Activated T-cell treated with anti-CD3 and anti-CD28 coated beads, Interleukin-2, amount 50 U/mL, for 72 hours (primary cell): ENCODE measurements around the gene ZNF664. TPM values are rescaled to one million over a fixed set of nuclear protein-coding genes. Genes with fewer than 3 reads are reported as not detected.

ENCODE experiments used
- ATAC-seq, 2 donors: fragments of 150-1000 bp; cut with Tn5 transposase; replicated peaks in 1 of 2; 2 replicates each; pipeline ENCODE4 v1.10.0; 2021; ENCODE audit warnings: moderate library complexity in 2 of 2, mild to moderate bottlenecking in 1 of 2
- DNase-seq, 2 donors: peaks; one replicate each; pipeline ENCODE4 v3.0.0; 2021 to 2022; ENCODE audit warnings: mixed read lengths in 1 of 2
- H3K27ac Mint-ChIP-seq: one replicate; pipeline ENCODE4 v1.8.0; 2022; ENCODE audit warnings: mild to moderate bottlenecking, moderate library complexity, mixed read lengths
- H3K27me3 Mint-ChIP-seq: one replicate; pipeline ENCODE4 v1.8.0; 2022; ENCODE audit warnings: low read depth, mixed read lengths
- H3K36me3 Mint-ChIP-seq, 2 donors: one replicate each; pipeline ENCODE4 v1.8.0; 2022; ENCODE audit warnings: mixed read lengths in 2 of 2, mild to moderate bottlenecking in 1 of 2; ENCODE audit not compliant: insufficient read depth in 2 of 2
- H3K4me1 Mint-ChIP-seq: one replicate; pipeline ENCODE4 v1.8.0; 2022; ENCODE audit warnings: low read depth, mixed read lengths
- H3K4me3 Mint-ChIP-seq, 2 donors: one replicate each; pipeline ENCODE4 v1.8.0; 2022; ENCODE audit warnings: mild to moderate bottlenecking in 2 of 2, mixed read lengths in 2 of 2, moderate library complexity in 2 of 2
- H3K9me3 Mint-ChIP-seq, 2 donors: one replicate each; pipeline ENCODE4 v1.8.0; 2022; ENCODE audit warnings: mixed read lengths in 2 of 2
- total RNA-seq, 2 donors: library from RNA; stranded (reverse); gene quantifications; one replicate each; pipeline ENCODE4 v1.2.3, GENCODE V29; 2022

Gene ZNF664
- total RNA-seq, 2 donors from 2014 or later, result 63.0 to 63.6 TPM

- H3K4me3 Mint-ChIP-seq, result no peak overlapping the region
- ATAC-seq (no peak), DNase-seq (no peak)
- H3K27me3 Mint-ChIP-seq, result no peaks in the 10 kb centered on the region
- peaks cover 12 to 17% of the 10 kb centered on the region in 2 donors for H3K36me3 Mint-ChIP-seq
- H3K4me1 Mint-ChIP-seq, result peaks cover 6% of the 10 kb centered on the region
- H3K27ac Mint-ChIP-seq, result no peak overlapping the region
- peaks cover 7% of the 10 kb centered on the region in 2 donors for H3K9me3 Mint-ChIP-seq
Observed at GRCh38 chr12:124045671-124046455, 72.8 kb downstream of the ZNF664 start.

GRCh38 chr12:124046456-124046740, 73.4 kb downstream of the ZNF664 start:
- DNase-seq, result no peak
- H3K4me1 Mint-ChIP-seq, result peaks cover 6% of the 10 kb centered on the region
- ATAC-seq, result no peak
- H3K36me3 Mint-ChIP-seq, result peaks cover 12 to 17% of the 10 kb centered on the region in 2 donors
- peaks cover 7% of the 10 kb centered on the region in 2 donors for H3K9me3 Mint-ChIP-seq
- H3K27ac Mint-ChIP-seq, result no peak overlapping the region
- H3K4me3 Mint-ChIP-seq, result no peak overlapping the region
- H3K27me3 Mint-ChIP-seq, result no peaks in the 10 kb centered on the region

DNA sequence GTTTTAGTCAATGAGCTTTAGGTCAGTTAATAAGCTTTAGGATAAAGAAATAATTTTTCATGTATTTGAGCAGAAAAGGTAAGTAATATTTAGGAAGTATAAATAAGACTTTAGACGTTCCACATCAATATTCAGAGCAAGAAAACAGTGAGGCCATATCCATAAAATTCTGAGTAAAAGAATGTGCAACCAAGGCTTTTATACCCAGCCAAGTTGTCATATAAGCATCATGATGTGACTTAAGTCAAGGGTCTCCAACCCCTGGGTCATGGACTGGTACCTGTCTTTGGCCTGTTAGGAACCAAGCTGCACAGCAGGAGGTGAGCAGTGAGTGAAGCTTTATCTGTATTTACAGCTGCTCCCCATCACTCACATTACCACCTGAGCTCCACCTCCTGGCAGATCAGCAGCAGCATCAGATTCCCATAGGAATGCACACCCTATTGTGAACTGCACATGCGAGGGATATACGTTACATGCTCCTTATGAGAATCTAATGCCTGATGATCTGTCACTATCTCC, 74.1 kb downstream of the ZNF664 start:
- H3K4me3 Mint-ChIP-seq, result no peak overlapping the region
- H3K27ac Mint-ChIP-seq, result no peak overlapping the region
- H3K4me1 Mint-ChIP-seq, result peaks cover 6% of the 10 kb centered on the region
- H3K9me3 Mint-ChIP-seq, result peaks cover 7% of the 10 kb centered on the region in 2 donors
- no peaks in the 10 kb centered on the region for H3K27me3 Mint-ChIP-seq
- DNase-seq (no peak), ATAC-seq (no peak)
- peaks cover 12 to 17% of the 10 kb centered on the region in 2 donors for H3K36me3 Mint-ChIP-seq

DNA sequence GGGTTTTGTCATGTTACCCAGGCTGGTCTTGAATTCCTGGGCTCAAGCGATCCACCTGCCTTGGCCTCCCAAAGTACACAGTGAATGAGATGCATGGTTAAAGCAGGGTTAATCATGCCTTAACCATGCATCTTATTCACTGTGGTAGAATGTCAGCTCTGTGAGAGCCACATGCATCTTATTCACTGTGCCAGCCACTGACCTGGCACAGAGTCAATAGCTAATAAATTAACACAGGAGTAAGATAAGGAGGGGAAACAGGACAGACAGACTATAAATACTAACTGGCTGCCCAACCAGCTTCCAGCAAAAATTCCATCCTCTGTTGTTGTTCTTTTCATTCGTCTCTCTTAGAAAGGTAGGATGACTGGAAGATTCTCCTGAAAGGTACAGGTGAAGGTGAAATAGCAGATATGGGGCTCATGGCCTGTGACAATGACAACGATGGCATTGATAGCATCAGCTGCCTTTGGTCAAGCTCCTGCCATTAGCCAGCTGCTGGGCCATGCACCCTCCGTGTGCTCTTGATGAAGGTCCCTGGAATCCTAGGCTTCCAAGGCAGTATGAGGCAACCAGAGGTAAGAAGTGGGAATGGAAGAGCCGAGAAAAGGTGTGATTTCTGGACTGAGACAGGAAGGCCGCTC, 76.6 kb downstream of the ZNF664 start:
- H3K36me3 Mint-ChIP-seq, result peaks cover 12 to 17% of the 10 kb centered on the region in 2 donors
- no peaks in the 10 kb centered on the region for H3K27me3 Mint-ChIP-seq
- no peaks in the 10 kb centered on the region for H3K4me1 Mint-ChIP-seq
- H3K9me3 Mint-ChIP-seq, result peaks cover 7% of the 10 kb centered on the region in 2 donors
- no peak for DNase-seq
- no peak for ATAC-seq
- H3K4me3 Mint-ChIP-seq, result no peak overlapping the region
- H3K27ac Mint-ChIP-seq, result no peak overlapping the region

GRCh38 chr12:124053851-124054250, 80.8 kb downstream of the ZNF664 start:
- no peaks in the 10 kb centered on the region for H3K27me3 Mint-ChIP-seq
- ATAC-seq, result no peak
- no peaks in the 10 kb centered on the region for H3K9me3 Mint-ChIP-seq
- DNase-seq, result no peak
- H3K4me3 Mint-ChIP-seq, result no peak overlapping the region
- H3K36me3 Mint-ChIP-seq, result peaks cover 2 to 3% of the 10 kb centered on the region in 2 donors
- no peaks in the 10 kb centered on the region for H3K4me1 Mint-ChIP-seq
- no peak overlapping the region for H3K27ac Mint-ChIP-seq

GRCh38 chr12:124055066-124055465, 82.1 kb downstream of the ZNF664 start:
- H3K36me3 Mint-ChIP-seq, result no peaks in the 10 kb centered on the region
- no peaks in the 10 kb centered on the region for H3K27me3 Mint-ChIP-seq
- no peak overlapping the region for H3K27ac Mint-ChIP-seq
- no peaks in the 10 kb centered on the region for H3K4me1 Mint-ChIP-seq
- H3K9me3 Mint-ChIP-seq, result no peaks in the 10 kb centered on the region
- DNase-seq (no peak), ATAC-seq (no peak)
- H3K4me3 Mint-ChIP-seq, result no peak overlapping the region

GRCh38 chr12:124057691-124058090, 84.7 kb downstream of the ZNF664 start:
- Mint-ChIP-seq H3K4me3 (no peak overlapping the region), H3K4me1 (no peaks in the 10 kb centered on the region), H3K9me3 (peaks cover 0 to 2% of the 10 kb centered on the region in 2 donors), H3K27me3 (peaks cover 12% of the 10 kb centered on the region), H3K27ac (no peak overlapping the region), H3K36me3 (no peaks in the 10 kb centered on the region)
- DNase-seq (no peak), ATAC-seq (no peak)

- Mint-ChIP-seq H3K27me3 (peaks cover 15% of the 10 kb centered on the region), H3K9me3 (peaks cover 0 to 2% of the 10 kb centered on the region in 2 donors), H3K36me3 (no peaks in the 10 kb centered on the region), H3K4me3 (no peak overlapping the region), H3K4me1 (no peaks in the 10 kb centered on the region), H3K27ac (no peak overlapping the region)
- ATAC-seq (no peak), DNase-seq (no peak)
Observed at GRCh38 chr12:124059752-124060151, 86.7 kb downstream of the ZNF664 start.

Other genes with a start within 250 kb of the ZNF664 start
- under 1 TPM; 0.44 to 0.46 TPM for gene DNAH10, start 210.9 kb upstream of the ZNF664 start, total RNA-seq
- gene CCDC92, start 384 bp upstream of the ZNF664 start, total RNA-seq, result 10 to 100 TPM; 21.1 to 31.0 TPM